Fibroblast of lung (primary cell): Measurements from ENCODE around the gene SAP25.

Source experiments
- EZH2 ChIP-seq: IDR thresholded peaks from 2 replicates; pipeline ENCODE4 v1.5.1; 2012; ENCODE audit warnings: low read length, control low read depth, mild to moderate bottlenecking; ENCODE audit errors: missing control alignments
- TF ChIP-seq, protein P1 (sequence below), 2 donors: IDR thresholded peaks in 1 of 2; conservative IDR thresholded peaks in 1 of 2; 1 replicate in 1 of 2; 2 replicates in 1 of 2; pipeline ENCODE4 v1.5.1; 2011 to 2012; ENCODE audit warnings: low read length in 2 of 2, control low read depth in 1 of 2, inconsistent platforms in 1 of 2, low read depth in 1 of 2, mild to moderate bottlenecking in 1 of 2

DNA sequence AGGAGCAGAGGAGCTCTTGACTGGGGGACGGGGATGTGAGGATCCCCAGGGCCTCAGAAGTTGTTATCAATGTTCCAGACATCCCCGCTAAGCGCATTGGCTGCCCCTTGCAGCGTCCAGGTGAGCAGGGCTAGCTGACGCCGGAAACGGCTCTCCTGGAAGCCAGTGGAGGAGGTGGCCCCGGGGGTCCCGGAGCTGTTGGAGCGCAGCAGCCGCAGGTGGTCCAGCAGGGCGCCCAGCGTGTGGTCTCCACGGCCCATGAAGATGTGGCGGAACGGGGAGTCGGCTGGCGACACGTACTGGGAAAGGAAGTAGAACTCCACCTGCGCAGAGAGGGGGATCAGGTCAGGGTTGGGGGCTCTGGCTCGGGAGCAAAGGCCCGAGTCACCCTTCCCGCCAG is 47.1 kb upstream of the SAP25 start:
- TF ChIP-seq, protein P1, sequence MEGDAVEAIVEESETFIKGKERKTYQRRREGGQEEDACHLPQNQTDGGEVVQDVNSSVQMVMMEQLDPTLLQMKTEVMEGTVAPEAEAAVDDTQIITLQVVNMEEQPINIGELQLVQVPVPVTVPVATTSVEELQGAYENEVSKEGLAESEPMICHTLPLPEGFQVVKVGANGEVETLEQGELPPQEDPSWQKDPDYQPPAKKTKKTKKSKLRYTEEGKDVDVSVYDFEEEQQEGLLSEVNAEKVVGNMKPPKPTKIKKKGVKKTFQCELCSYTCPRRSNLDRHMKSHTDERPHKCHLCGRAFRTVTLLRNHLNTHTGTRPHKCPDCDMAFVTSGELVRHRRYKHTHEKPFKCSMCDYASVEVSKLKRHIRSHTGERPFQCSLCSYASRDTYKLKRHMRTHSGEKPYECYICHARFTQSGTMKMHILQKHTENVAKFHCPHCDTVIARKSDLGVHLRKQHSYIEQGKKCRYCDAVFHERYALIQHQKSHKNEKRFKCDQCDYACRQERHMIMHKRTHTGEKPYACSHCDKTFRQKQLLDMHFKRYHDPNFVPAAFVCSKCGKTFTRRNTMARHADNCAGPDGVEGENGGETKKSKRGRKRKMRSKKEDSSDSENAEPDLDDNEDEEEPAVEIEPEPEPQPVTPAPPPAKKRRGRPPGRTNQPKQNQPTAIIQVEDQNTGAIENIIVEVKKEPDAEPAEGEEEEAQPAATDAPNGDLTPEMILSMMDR (conservative IDR thresholded peaks at IDR 0.05 in 1 of 2, IDR thresholded peaks at IDR 0.05 in 1 of 2; ENCODE audit: low read depth in 1 of 2, low read length in 2 of 2), result no peak
- TF ChIP-seq EZH2, result no peak
